ENCODE measurements around the gene PRPF40A. TPM values are rescaled to one million over a fixed set of nuclear protein-coding genes. Genes with fewer than 3 reads are reported as not detected.

The PRPF40A gene
- total RNA-seq, 2 donors from 2014 or later, result 82.6 to 97.9 TPM

DNA sequence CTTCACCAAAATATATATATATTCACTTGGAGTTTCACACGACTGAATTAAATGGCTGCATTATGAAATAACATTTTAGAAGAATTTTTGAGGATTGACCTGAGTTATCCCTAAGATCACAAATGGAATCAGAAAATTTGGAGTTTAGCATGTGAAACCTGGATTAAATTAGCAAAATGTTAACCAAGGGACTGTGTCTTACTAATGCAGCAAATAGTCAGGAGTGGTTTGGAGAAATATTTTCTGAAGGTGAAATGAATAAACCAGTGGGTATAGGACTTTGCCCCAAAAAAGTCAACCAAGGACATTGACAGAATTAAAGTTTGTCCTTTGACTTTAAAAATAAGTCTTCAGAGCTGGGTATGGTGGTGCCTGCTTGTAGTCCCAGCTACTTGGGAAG lies 111.2 kb downstream of the PRPF40A start:
- WGBS, result 96% methylated on average over 1 of the region's 1 CpG
- H3K27ac ChIP-seq, result no peak overlapping the region
- TF ChIP-seq POLR2AphosphoS5 (IDR thresholded peaks at IDR 0.05) (no peak), POLR2A (IDR thresholded peaks at IDR 0.05) (no peak)
- TF ChIP-seq, protein P1, sequence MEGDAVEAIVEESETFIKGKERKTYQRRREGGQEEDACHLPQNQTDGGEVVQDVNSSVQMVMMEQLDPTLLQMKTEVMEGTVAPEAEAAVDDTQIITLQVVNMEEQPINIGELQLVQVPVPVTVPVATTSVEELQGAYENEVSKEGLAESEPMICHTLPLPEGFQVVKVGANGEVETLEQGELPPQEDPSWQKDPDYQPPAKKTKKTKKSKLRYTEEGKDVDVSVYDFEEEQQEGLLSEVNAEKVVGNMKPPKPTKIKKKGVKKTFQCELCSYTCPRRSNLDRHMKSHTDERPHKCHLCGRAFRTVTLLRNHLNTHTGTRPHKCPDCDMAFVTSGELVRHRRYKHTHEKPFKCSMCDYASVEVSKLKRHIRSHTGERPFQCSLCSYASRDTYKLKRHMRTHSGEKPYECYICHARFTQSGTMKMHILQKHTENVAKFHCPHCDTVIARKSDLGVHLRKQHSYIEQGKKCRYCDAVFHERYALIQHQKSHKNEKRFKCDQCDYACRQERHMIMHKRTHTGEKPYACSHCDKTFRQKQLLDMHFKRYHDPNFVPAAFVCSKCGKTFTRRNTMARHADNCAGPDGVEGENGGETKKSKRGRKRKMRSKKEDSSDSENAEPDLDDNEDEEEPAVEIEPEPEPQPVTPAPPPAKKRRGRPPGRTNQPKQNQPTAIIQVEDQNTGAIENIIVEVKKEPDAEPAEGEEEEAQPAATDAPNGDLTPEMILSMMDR (IDR thresholded peaks at IDR 0.05), result no peak
- DNase-seq (ENCODE audit: low spot score), result no peak
- H3K27me3 ChIP-seq (replicated peaks; ENCODE audit: insufficient read depth), result no peaks in the 10 kb centered on the region
- H3K4me1 ChIP-seq (replicated peaks), result no peaks in the 10 kb centered on the region
- no peaks in the 10 kb centered on the region for H3K9me3 ChIP-seq
- no peaks in the 10 kb centered on the region for H3K36me3 ChIP-seq
- H3K4me3 ChIP-seq, result no peak overlapping the region
- intact Hi-C loops (cut with DNase I), result no loop called here

DNA sequence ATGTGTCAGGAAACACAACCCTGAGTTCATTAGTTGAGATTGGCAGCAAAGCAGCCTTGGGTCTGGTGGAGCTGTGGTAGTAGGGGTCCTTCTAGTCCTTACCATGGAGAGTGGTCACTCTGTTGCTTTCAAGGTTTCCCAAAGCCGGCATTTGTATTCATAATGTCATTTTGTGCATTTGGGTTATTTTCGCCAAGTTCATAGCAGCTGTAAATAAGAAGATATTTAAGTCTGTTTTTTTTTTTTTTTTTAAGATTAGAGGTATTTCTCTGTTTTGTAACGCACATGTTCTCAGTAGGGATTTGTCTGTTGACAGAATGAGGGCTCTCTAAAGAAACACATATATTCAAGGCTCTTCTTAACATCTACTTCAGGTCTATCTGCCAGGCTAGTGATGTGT lies 114.1 kb downstream of the PRPF40A start:
- no peaks in the 10 kb centered on the region for H3K27me3 ChIP-seq (replicated peaks; ENCODE audit: insufficient read depth)
- no peak for DNase-seq (ENCODE audit: low spot score)
- TF ChIP-seq, protein P1 (IDR thresholded peaks at IDR 0.05), result no peak
- TF ChIP-seq POLR2AphosphoS5 (IDR thresholded peaks at IDR 0.05), result no peak
- no peak for TF ChIP-seq POLR2A (IDR thresholded peaks at IDR 0.05)
- H3K4me3 ChIP-seq, result no peak overlapping the region
- H3K27ac ChIP-seq, result no peak overlapping the region
- intact Hi-C loops (cut with DNase I), result no loop called here
- H3K9me3 ChIP-seq, result no peaks in the 10 kb centered on the region
- no peaks in the 10 kb centered on the region for H3K4me1 ChIP-seq (replicated peaks)
- WGBS, result 99% methylated on average over 3 of the region's 3 CpGs
- H3K36me3 ChIP-seq, result no peaks in the 10 kb centered on the region

DNA sequence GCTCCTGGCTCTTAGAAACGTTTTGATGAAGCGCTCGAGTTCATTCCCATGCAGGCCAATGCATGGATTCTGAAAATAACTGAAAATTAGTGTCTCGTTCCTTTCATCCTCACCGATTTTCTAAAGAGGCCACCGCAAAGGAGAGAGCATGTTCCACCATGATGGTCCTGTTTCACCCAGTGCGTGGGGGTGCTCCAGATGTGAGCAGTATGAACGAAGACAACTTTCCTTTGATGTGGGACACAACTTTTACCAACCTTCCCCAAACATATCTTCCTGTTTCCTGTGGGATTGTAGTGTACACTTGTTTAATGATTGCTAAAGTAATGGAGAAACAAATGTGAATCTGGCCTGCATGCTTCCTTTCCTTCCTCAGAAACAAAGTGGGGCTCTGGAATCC lies 114.5 kb downstream of the PRPF40A start:
- H3K27me3 ChIP-seq (replicated peaks; ENCODE audit: insufficient read depth), result no peaks in the 10 kb centered on the region
- no peaks in the 10 kb centered on the region for H3K36me3 ChIP-seq
- no peaks in the 10 kb centered on the region for H3K4me1 ChIP-seq (replicated peaks)
- no peak overlapping the region for H3K27ac ChIP-seq
- no peak overlapping the region for H3K4me3 ChIP-seq
- no peak for DNase-seq (ENCODE audit: low spot score)
- TF ChIP-seq POLR2A (IDR thresholded peaks at IDR 0.05) (no peak), POLR2AphosphoS5 (IDR thresholded peaks at IDR 0.05) (no peak)
- TF ChIP-seq, protein P1 (IDR thresholded peaks at IDR 0.05), result no peak
- intact Hi-C loops (cut with DNase I), result no loop called here
- H3K9me3 ChIP-seq, result no peaks in the 10 kb centered on the region
- 89% methylated on average over 8 of the region's 8 CpGs for WGBS

Other genes with a start within 250 kb of the PRPF40A start
- 10 to 100 TPM; 18.9 to 32.2 TPM for gene ARL6IP6, start 1.2 kb upstream of the PRPF40A start, total RNA-seq